NCI-H2196 treated with DMSO at 0.1 percent for 48 hours (cell line): ENCODE measurements around the gene ZNF382.

Experiments
- DNase-seq: peaks from one replicate; lab custom pipeline; 2025; ENCODE audit not compliant: unreplicated experiment; lab: John Stamatoyannopoulos, UW

The ZNF382 gene

DNA sequence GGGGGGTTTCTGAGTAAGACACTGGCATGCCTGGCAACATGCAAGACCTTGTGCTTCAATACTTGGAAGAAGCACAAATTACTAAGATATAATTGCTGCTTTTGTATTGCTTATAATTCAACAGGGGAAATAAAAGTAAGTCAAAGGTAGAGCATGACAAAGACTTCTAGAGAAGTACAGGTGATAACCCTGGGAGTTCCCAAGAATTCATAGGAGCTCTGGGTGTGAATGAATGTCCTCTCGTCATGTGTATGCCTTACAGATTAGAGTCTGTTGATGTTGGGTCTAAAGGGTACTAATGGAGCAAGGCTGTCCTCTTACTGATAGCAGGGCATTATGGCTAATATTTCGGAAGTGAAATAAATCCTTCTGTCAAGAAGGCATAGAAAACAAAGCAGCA is 69.1 kb downstream of the ZNF382 start:
- DNase-seq: no peak

DNA sequence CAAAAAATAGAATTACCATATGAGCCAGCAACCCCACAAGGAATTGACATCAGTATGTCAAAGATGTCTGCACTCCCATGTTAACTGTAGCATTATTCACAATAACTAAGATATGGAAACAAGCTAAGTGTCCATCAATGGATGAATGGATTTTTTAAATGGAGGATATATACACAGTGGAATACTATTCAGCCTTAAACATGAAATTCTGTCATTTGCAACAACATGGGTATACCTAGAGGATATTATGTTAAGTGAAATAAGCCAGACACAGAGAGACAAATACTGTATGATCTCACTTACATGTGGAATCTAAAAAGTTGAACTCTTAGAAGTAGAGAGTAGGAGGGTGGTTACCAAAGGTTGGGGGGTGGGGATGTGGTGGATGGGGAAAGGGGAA is 74.3 kb downstream of the ZNF382 start:
- DNase-seq: no peak
